ENCODE results near the gene INMT. TPM values are rescaled to one million over a fixed set of nuclear protein-coding genes. Genes with fewer than 3 reads are reported as not detected.
A peak's percentile ranks its signal among the peaks of the same experiment; 100 is the strongest.

The INMT gene
- total and polyA plus RNA-seq, 10 of the 15 experiments (the other 5 are each of a cell fraction or from before 2014, with no cell fraction given): 0.03 to 0.20 (median 0.10) TPM; not detected in 7

DNA sequence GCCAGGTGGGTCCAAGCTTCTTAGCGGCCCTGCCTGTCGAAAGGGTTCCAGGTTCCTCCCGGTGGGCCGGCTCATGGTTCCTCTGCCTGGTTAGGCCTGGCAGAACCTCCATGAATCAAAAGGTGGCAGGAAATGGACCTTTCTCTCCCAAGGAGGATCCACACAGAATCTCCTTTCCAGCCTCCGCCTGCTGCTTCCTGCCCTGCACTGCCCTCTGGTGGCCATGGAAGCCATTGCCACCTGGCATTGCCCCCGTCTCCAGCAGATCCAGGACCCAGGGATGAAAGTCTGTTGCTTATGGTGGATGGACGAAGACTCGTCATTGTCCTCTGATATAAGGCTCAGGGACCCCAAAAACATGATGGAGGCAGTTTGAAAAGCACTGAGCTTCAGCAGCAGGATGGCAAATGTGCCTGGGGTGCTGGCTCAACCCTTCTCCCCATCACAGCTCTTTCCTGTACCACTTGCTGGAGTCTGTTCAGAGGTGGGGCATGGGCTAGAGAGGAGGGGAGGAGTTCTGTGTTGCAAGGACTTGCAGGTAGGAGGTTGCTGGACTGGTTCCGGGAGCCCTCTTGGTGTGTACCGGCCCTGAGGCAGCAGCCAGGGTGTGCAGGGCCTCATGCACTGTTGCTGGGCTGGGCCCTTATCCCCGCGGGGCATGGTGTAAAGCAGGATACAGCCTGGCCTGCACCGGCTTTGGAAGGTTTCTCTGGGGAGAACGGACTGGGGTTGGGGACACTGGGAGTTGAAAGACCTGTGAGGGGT is 11.3 kb upstream of the INMT start (continued):
- TF ChIP-seq, protein P1, sequence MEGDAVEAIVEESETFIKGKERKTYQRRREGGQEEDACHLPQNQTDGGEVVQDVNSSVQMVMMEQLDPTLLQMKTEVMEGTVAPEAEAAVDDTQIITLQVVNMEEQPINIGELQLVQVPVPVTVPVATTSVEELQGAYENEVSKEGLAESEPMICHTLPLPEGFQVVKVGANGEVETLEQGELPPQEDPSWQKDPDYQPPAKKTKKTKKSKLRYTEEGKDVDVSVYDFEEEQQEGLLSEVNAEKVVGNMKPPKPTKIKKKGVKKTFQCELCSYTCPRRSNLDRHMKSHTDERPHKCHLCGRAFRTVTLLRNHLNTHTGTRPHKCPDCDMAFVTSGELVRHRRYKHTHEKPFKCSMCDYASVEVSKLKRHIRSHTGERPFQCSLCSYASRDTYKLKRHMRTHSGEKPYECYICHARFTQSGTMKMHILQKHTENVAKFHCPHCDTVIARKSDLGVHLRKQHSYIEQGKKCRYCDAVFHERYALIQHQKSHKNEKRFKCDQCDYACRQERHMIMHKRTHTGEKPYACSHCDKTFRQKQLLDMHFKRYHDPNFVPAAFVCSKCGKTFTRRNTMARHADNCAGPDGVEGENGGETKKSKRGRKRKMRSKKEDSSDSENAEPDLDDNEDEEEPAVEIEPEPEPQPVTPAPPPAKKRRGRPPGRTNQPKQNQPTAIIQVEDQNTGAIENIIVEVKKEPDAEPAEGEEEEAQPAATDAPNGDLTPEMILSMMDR (IDR thresholded peaks at IDR 0.05 in 2 of 3, conservative IDR thresholded peaks at IDR 0.05 in 1 of 3; ENCODE audit: control insufficient read depth in 2 of 3, extremely low read depth in 1 of 3, insufficient read depth in 1 of 3, low read depth in 3 of 3, low read length in 3 of 3): peak; percentile 96 to 99 (median 98); a peak in 5 of 6 replicates

DNA sequence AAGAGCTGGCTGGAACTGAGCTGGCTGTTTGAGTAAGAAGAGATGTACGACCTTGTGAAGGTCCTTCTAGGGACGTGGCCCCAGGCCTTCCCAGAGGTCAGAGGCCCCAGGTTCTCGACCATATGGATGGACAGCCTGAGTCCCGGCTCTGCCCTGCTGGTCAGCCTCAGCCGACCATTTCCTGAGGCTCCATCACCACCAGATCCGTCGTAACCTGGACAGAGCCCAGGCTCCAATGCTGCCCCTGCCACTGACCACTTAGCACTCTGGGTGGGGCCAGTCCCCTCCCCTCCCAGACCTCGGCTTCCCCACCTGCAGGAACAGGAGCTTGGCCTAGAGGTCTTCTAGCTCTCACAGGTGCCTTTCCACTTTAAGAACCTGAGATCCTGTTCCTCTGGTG is 10.6 kb upstream of the INMT start:
- Histone ChIP-seq H3K9me3 (replicated peaks; ENCODE audit: control insufficient read depth, insufficient read depth, low read length) (no peaks in the 10 kb centered on the region), H4K20me1 (ENCODE audit: control insufficient read depth, insufficient read depth) (no peaks in the 10 kb centered on the region), H2AFZ (ENCODE audit: control insufficient read depth, low read depth, low read length) (no peak overlapping the region), H3K4me2 (ENCODE audit: control insufficient read depth, insufficient read depth) (no peak overlapping the region), H3K36me3 (ENCODE audit: control insufficient read depth in 2 of 2, insufficient read depth in 2 of 2, low read length in 1 of 2) (no peaks in the 10 kb centered on the region), H3K27ac (ENCODE audit: control insufficient read depth, insufficient read depth) (no peak overlapping the region), H3K27me3 (replicated peaks in 1 of 2; ENCODE audit: control insufficient read depth in 2 of 2, insufficient read depth in 2 of 2, low read length in 1 of 2) (no peaks in the 10 kb centered on the region; a peak in 2 of 4 replicates), H3K4me3 (no peak overlapping the region), H3K4me1 (ENCODE audit: control insufficient read depth, insufficient read depth, low read length) (no peaks in the 10 kb centered on the region), H3K79me2 (ENCODE audit: control insufficient read depth, insufficient read depth, low read length) (no peaks in the 10 kb centered on the region), H3K9ac (ENCODE audit: control insufficient read depth, insufficient read depth, low read length) (no peak overlapping the region)
- POLR2A ChIA-PET: no interaction called here
- no peak for TF ChIP-seq NRF1 (conservative IDR thresholded peaks at IDR 0.05; ENCODE audit: low read depth, low read length)
- no peak for TF ChIP-seq PAX8 (IDR thresholded peaks at IDR 0.05)
- TF ChIP-seq SMARCA5 (IDR thresholded peaks at IDR 0.05): no peak
- no peak for TF ChIP-seq STAT3 (IDR thresholded peaks at IDR 0.05; ENCODE audit: low read depth, low read length)
- TF ChIP-seq POU2F2 (IDR thresholded peaks at IDR 0.05; ENCODE audit: borderline replicate concordance, low read depth, low read length): no peak
- no peak for TF ChIP-seq CEBPB (IDR thresholded peaks at IDR 0.05; ENCODE audit: borderline replicate concordance in 1 of 2, low read depth in 2 of 2, low read length in 2 of 2)
- TF ChIP-seq MEF2A (IDR thresholded peaks at IDR 0.05; ENCODE audit: insufficient read depth, low read depth, low read length): no peak
- TF ChIP-seq MYC (IDR thresholded peaks at IDR 0.05; ENCODE audit: insufficient read depth, insufficient read length, insufficient replicate concordance, low read length, severe bottlenecking): no peak
- TF ChIP-seq BACH1 (IDR thresholded peaks at IDR 0.05; ENCODE audit: borderline replicate concordance): no peak
- TF ChIP-seq WRNIP1 (IDR thresholded peaks at IDR 0.05; ENCODE audit: borderline replicate concordance, low read depth, low read length): no peak
- TF ChIP-seq TCF12 (IDR thresholded peaks at IDR 0.05; ENCODE audit: low read depth, low read length): no peak
- TF ChIP-seq ASH2L (IDR thresholded peaks at IDR 0.05; ENCODE audit: borderline replicate concordance, low read depth): no peak
- TF ChIP-seq FOXM1 (IDR thresholded peaks at IDR 0.05; ENCODE audit: low read depth, low read length): no peak
- TF ChIP-seq SREBF2 (IDR thresholded peaks at IDR 0.05; ENCODE audit: low read length): no peak
- no peak for TF ChIP-seq MYB (IDR thresholded peaks at IDR 0.05; ENCODE audit: borderline replicate concordance, low read depth, low read length)
- TF ChIP-seq, protein P2, sequence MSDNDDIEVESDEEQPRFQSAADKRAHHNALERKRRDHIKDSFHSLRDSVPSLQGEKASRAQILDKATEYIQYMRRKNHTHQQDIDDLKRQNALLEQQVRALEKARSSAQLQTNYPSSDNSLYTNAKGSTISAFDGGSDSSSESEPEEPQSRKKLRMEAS (IDR thresholded peaks at IDR 0.05; ENCODE audit: low read depth, low read length): no peak
- TF ChIP-seq, protein P3, sequence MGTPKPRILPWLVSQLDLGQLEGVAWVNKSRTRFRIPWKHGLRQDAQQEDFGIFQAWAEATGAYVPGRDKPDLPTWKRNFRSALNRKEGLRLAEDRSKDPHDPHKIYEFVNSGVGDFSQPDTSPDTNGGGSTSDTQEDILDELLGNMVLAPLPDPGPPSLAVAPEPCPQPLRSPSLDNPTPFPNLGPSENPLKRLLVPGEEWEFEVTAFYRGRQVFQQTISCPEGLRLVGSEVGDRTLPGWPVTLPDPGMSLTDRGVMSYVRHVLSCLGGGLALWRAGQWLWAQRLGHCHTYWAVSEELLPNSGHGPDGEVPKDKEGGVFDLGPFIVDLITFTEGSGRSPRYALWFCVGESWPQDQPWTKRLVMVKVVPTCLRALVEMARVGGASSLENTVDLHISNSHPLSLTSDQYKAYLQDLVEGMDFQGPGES (IDR thresholded peaks at IDR 0.05): no peak
- no peak for TF ChIP-seq HCFC1 (IDR thresholded peaks at IDR 0.05; ENCODE audit: low read length)
- no peak for TF ChIP-seq TARDBP (IDR thresholded peaks at IDR 0.05; ENCODE audit: borderline replicate concordance)
- SMC1A ChIA-PET (ENCODE audit: uncharacterized antibody, unreplicated experiment): interaction anchor here (1.3 to 1.4 kb wide), 2 partner anchors 9 to 59 kb away, joined by 3 to 4 read pairs; no protein-coding TSS in a partner anchor
- CTCF ChIA-PET: interaction anchor here (0.7 to 4.7 kb wide), 11 partner anchors 12 to 466 kb away, joined by 3 to 38 read pairs (median 3); no protein-coding TSS in a partner anchor
- intact Hi-C loops (cut with micrococcal nuclease; ENCODE audit: unreplicated experiment): loop anchor here (2.0 kb wide), 2 partner anchors 192 to 230 kb away; no protein-coding TSS in a partner anchor
- in situ Hi-C loops (cut with MboI): loop anchor here (10.0 kb wide), 1 partner anchor 476 kb away; no protein-coding TSS in a partner anchor
- RAD21 ChIA-PET (ENCODE audit: unreplicated experiment): interaction anchor here (0.7 to 1.9 kb wide), 4 partner anchors 95 to 577 kb away, joined by 3 to 9 read pairs (median 3); no protein-coding TSS in a partner anchor
- no TSS peak for BruUV-seq (replicated peaks)
- no peak for FAIRE-seq
- WGBS (ENCODE audit: insufficient coverage, insufficient replicate concordance, low lambda C conversion rate, missing lambda C conversion rate): 20% methylated on average over 7 of the region's 8 CpGs
- DNase-seq (ENCODE audit: low read depth, low spot score): no peak
- no peak for ATAC-seq
